ENCODE measurements around the gene ATP2C2. TPM values are rescaled to one million over a fixed set of nuclear protein-coding genes. Genes with fewer than 3 reads are reported as not detected.
"Not testable (repeated sequence)": the region's sequence is repeated elsewhere in the genome, so short reads cannot be mapped to it uniquely, and the experiment has no call there.

Gene ATP2C2
- total RNA-seq, 1 donor from 2014 or later, result not detected

- no peak for DNase-seq (ENCODE audit: extremely low read depth, low read depth, low spot score)
Measured at GRCh38 chr16:84418056-84418849, 49.9 kb downstream of the ATP2C2 start.

- no peak for DNase-seq (ENCODE audit: extremely low read depth, low read depth, low spot score)
Measured at GRCh38 chr16:84419730-84420129, 51.4 kb downstream of the ATP2C2 start.

- DNase-seq (ENCODE audit: extremely low read depth, low read depth, low spot score), result not testable (repeated sequence)
Measured at GRCh38 chr16:84420556-84420955, 52.2 kb downstream of the ATP2C2 start.

DNA sequence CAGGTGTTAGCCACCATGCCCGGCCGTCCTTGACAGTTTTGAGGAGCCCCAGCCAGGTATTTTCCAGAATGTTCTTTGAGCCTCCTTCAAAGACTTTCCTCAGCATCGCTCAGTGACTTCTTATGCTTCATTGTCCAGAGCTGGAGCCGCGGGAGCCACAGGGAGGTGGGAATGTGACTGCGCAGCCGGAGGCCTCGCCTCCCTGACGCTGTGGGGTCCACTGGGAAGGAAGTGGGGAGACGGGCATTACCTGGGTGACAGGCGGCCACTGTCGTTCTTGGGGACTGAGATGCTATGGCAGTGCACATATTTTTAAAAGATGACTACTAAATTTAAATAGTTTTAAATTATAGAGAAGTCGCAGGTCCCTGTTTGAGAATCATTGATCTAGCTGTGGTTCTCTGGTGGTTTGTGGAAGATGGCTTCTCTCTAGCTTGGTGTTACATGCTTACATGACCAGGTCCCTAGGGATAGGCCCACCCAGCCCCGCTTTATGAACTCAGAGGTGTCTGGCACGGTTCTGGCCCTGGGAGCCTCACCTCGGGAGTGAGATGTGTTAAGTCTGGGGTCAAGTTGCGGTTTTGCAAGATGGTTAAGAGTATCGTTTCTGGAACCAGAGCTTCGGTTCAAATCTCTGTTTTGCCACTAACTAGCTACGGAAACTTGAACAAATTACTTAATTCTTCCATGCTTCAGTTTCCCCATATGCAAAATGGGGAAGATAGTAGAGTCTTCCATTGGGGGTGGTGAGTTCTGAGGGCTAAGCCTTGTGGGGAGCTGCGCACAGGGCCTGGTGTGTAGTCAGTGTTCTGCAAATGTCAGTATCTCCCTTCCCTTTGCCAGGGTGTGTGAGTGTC, 53.0 kb downstream of the ATP2C2 start:
- no peak for DNase-seq (ENCODE audit: extremely low read depth, low read depth, low spot score)

DNA sequence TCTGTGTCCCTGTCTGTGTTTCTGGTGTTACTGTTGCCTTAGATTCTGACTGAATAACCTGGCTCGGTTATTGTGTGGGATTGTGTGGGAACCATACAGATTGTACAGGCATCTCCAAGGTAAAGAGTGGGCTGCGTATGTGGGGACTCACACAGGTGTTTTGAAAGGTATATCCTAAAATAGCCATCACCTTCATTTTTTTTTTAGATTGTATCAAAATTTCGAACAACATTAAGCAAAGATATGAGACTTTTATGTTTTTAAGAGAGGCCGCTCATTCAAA, 53.5 kb downstream of the ATP2C2 start:
- no peak for DNase-seq (ENCODE audit: extremely low read depth, low read depth, low spot score)

DNA sequence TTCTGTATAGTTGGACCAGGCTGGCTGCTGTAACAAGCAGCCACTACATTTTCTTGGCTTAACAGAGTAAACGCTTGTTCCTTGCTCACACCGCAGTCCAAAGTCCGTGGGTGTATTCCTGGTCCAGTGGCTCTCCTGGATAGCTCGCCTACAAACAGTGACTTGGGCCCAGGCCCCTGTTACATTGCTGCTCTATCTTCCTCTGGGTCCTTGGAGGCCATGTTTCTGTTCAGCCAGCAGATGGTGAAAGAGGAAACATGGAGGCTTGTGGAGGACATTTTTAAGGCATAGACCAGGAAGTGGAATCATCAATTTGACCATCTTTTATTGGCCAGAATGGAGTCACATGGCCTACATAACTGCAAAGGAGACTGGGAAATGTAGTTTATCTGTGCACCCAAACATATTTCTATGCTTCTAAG, 55.1 kb downstream of the ATP2C2 start:
- no peak for DNase-seq (ENCODE audit: extremely low read depth, low read depth, low spot score)

DNA sequence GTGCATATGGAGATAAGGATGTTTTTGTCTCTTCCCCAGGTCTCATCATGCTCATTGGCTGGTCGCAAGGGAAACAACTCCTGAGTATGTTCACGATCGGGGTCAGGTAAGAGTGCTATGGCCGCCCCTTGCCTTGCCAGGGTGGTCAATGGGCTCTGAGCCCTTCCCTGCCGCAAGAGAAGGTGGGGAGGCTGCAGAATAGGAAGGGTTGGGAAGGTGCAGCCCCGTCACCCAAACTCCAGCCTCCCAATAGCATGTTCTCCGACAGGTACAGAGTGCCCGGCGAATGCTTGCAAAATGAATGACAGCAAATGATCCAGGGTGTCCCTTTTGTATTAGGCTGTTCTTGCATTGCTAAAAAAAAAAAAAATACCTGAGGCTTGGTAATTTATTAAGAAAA, 57.4 kb downstream of the ATP2C2 start:
- no peak for DNase-seq (ENCODE audit: extremely low read depth, low read depth, low spot score)

GRCh38 chr16:84426804-84427203, 58.5 kb downstream of the ATP2C2 start:
- DNase-seq (ENCODE audit: extremely low read depth, low read depth, low spot score), result no peak

DNA sequence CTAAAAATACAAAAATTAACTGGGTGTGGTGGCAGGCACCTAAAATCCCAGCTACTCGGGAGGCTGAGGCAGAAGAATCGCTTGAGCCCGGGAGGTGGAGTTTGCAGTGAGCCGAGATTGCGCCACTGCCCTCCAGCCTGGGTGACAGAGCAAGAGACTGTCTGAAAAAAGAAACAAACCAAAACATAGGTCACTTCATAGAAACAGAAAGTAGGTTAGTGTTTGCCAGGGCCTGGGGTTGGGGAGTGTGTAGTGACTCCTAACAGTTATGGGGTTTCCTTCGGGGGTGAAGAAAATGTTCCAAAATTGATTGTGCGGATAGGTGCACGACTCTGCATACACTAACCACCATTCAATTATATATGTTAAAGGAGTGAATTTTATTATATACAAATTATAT, 59.2 kb downstream of the ATP2C2 start:
- no peak for DNase-seq (ENCODE audit: extremely low read depth, low read depth, low spot score)

DNA sequence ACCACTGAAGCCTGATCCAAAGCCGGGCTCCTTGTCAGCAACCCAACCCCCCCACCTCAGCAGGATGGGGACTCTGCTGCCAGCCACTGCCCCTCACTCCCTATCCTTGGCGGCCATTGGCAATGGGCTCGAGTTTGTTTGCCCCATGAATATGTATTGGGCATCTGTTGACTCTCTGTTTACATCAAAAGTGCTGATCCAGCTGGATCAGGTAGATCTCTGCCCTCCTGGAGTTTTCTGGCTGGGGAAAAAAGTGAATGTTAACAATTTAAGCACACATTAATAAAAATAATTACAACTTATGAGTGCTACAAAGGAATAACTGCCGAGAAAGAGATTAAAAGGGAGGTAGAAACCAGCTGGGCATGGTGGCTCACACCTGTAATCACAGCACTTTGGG, 62.5 kb downstream of the ATP2C2 start:
- no peak for DNase-seq (ENCODE audit: extremely low read depth, low read depth, low spot score)

- no peak for DNase-seq (ENCODE audit: extremely low read depth, low read depth, low spot score)
Measured at GRCh38 chr16:84434800-84435199, 66.5 kb downstream of the ATP2C2 start.

DNA sequence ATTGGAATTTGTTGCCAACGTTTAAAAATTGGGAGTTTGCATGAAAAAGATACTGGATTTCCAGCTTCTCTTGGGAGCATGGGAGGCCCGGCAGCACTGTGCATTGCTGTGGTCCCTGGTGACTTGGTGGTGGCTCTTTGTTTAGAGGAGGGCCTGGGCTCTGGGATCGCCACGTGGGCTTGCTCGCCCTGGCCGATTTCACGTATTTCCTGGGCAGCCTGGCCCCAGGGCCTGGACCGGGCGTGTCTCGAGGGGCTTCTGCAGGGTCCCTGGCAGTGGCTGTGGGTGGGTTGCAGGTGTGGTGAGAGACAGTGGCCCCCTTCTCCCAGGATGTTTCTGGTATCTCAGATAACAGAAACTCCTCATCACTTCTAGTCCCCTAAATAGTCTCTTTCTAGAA, 67.9 kb downstream of the ATP2C2 start:
- DNase-seq (ENCODE audit: extremely low read depth, low read depth, low spot score), result no peak

DNA sequence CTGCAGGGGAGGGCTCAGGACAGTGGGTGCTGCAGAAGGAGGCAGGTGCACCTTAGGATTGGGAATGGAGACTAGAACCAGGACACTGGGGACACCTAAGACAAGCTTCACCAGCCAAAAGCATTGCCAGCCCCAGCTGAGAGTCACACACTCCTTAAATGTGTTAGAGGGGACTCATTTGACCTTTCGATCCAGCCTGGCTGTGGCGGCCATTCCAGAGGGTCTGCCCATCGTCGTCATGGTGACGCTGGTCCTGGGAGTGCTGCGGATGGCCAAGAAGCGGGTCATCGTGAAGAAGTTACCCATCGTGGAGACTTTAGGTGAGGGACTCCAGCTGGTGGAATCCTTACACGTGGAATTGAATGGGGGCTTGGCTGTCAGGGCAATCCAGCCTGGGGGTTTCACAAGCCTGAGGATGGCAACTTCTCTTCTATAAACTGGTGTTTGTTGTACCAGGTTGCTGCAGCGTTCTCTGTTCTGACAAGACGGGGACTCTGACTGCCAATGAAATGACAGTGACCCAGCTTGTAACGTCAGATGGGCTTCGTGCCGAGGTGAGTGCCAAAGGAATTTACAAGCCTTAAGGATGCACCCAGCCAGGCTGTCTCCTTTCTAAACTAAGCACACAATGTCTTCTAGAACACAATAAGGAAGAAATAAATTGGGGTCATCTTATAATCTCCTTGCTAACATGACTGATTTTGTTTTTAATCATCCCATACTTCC, 70.8 kb downstream of the ATP2C2 start:
- DNase-seq (ENCODE audit: extremely low read depth, low read depth, low spot score), result no peak

DNA sequence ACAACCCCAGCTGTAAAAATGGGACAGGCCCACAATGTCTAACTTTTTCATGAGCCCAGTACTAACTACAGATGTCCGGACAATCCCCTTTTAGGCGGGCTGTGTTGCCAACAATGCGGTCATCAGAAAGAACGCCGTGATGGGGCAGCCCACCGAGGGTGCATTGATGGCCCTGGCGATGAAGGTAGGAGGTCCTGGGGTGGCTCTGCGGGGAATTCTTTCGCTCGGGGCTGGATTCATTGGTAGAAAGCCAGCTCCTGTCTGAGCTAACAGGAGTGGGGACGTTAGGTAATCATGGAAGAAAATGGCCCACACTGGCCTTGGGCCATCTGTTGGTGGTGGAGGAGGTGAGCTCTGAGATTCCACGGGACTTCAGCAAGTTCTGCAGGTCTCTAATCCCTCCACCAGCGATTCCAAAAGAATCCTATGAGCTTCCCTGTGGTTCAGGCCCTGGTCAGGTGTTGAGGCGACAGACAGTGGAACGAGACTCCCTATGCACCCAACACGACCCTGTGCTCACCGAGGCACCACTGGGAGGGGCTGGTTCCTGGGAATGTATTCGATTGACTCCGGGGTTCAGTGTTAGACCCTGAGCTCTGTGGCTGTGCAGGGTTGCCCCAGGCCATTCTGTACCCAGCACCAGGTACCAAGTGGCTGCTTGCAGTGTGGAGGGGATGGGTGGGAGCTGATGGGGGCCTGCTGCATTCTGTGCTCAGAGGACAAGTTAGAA, 74.2 kb downstream of the ATP2C2 start:
- no peak for DNase-seq (ENCODE audit: extremely low read depth, low read depth, low spot score)

DNA sequence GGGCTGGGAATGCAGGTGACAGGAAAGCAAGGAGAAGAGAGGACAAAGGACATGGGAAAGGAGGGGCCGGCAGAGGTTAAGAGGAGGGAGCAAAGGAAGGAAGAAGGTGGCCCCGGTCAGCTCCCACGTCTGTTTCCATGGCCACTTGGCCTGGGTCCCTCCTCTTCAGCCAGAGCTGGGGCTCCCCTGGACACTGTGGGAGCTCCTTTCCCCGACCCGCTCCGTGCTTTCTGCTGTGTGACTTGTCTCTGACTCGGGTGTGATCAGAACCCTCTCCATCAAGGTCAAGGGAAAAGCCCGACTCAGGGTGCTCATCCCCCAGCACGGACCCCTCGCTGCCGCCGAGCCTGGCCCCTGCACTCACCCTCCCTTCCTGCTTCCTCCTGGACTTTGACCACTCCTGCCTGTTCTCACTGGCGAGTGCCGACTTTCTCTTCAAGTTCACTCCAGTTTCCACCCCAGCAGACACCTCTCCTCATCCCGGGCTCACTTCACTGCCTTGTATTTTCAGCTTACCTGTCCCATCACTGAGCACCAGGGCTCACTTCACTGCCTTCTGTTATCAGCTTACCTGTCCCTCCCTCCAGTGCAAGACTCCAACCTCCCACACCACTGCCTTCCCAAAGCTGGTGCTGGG, 74.9 kb downstream of the ATP2C2 start:
- DNase-seq (ENCODE audit: extremely low read depth, low read depth, low spot score), result no peak

DNA sequence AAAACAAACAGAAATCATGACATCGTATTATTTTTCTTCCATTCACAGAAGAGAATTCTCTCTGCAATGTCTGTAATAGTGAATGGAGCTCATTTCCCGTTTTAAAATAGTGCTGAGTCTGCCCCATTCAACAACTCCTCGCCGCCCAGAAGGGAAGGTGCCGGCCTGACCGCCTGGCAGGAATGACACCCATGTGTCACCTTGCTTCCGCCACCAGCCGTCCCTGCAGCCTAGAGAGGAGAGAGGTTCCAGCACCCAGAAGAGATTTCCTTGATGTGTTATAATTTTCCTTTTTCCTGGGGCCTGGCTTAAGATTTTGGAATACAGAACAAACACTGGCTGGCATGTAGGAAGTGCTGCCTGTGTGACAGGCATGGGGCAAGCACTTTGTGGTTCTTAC, 76.1 kb downstream of the ATP2C2 start:
- DNase-seq (ENCODE audit: extremely low read depth, low read depth, low spot score), result no peak

DNA sequence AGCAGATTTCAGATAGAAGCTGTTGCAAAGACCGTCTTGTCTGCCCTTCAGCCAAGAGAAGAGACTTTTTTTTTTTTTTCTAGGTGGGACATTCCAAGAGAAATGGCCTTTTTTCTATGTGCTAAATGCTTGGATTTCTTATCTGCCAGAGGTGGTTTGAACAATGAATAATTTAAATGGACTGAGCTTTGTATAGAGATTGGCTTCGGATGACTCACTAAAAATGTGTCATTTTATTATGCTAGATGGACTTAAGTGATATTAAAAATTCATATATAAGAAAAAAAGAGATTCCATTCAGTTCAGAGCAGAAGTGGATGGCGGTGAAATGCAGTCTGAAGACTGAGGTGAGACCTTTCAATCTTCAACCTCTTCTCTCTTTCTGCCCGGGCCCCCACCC, 77.7 kb downstream of the ATP2C2 start:
- DNase-seq (ENCODE audit: extremely low read depth, low read depth, low spot score), result no peak

- DNase-seq (ENCODE audit: extremely low read depth, low read depth, low spot score), result no peak
Measured at GRCh38 chr16:84446596-84447392, 78.5 kb downstream of the ATP2C2 start.

DNA sequence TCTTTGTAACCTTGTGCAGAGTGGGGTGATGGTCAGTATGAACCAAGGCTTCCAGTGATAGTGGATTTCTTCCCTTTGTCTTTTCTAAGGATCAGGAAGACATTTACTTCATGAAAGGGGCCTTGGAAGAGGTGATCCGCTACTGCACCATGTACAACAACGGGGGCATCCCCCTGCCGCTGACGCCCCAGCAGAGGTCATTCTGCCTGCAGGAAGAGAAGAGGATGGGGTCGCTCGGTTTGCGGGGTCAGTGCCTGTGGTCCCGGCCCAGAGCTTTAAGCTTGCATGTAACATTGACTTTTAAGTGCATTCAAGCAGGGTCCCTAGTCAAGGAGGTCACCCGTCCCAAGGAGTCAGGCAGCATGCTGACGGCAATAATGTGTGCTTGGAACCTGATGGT, 80.1 kb downstream of the ATP2C2 start:
- DNase-seq (ENCODE audit: extremely low read depth, low read depth, low spot score), result no peak

All from glomerular endothelial cell (primary cell).